H1 (cell line): ENCODE data around the gene CRYAB. TPM values are rescaled to one million over a fixed set of nuclear protein-coding genes. Genes with fewer than 3 reads are reported as not detected.

Experiments used
- CTCF ChIA-PET: fragments of 300-600 bp; sonication (Branson Sonifier 250); formaldehyde crosslinking; loops from one replicate; lab custom pipeline; 2021; ENCODE audit not compliant: partially characterized antibody; lab: Charles Lee
- POLR2A ChIA-PET: fragments of 300-600 bp; sonication (Branson Sonifier 250); formaldehyde crosslinking; loops from one replicate; lab custom pipeline; 2021; ENCODE audit warnings: inconsistent platforms; ENCODE audit not compliant: partially characterized antibody; lab: Charles Lee
- DNase-seq, 2 experiments: peaks; one replicate each; pipeline versions ENCODE4 v3.0.0 to v3.0.0-alpha.2; 2010 to 2022; ENCODE audit warnings: low spot score in 2 of 2, low read depth in 1 of 2, mixed read lengths in 1 of 2
- FAIRE-seq: peaks from 2 replicates; lab custom pipeline; 2011; peaks lifted over from hg19 to GRCh38; lab: Jason Lieb, UNC
- H2AFZ ChIP-seq: 2 replicates; pipeline ENCODE4 v1.8.1; 2012; ENCODE audit warnings: low read length, inconsistent platforms
- H2AK5ac ChIP-seq: 2 replicates; pipeline ENCODE4 v1.6.1; 2013; ENCODE audit warnings: low read depth, low read length
- H2BK120ac ChIP-seq: replicated peaks from 2 replicates; pipeline ENCODE3; 2013; ENCODE audit warnings: low read depth, low read length, inconsistent platforms
- H2BK12ac ChIP-seq: 2 replicates; pipeline ENCODE4 v1.6.1; 2013; ENCODE audit warnings: low read depth, low read length
- H2BK15ac ChIP-seq: 2 replicates; pipeline ENCODE4 v1.6.1; 2013; ENCODE audit warnings: low read length
- H2BK20ac ChIP-seq: 2 replicates; pipeline ENCODE4 v1.6.1; 2013; ENCODE audit warnings: low read length
- H2BK5ac ChIP-seq: 2 replicates; pipeline ENCODE4 v1.6.1; 2013; ENCODE audit warnings: low read depth, low read length
- H3K14ac ChIP-seq: 2 replicates; pipeline ENCODE4 v1.6.1; 2013; ENCODE audit warnings: inconsistent platforms; ENCODE audit not compliant: insufficient read length
- H3K18ac ChIP-seq: 2 replicates; pipeline ENCODE4 v1.6.1; 2013; ENCODE audit warnings: low read length; ENCODE audit errors: extremely low read depth
- H3K23ac ChIP-seq: 2 replicates; pipeline ENCODE4 v1.6.1; 2013; ENCODE audit warnings: inconsistent platforms; ENCODE audit not compliant: insufficient read length
- H3K23me2 ChIP-seq: 2 replicates; pipeline ENCODE4 v1.6.1; 2013; ENCODE audit warnings: low read depth, low read length
- H3K27ac ChIP-seq: 2 replicates; pipeline ENCODE4 v1.6.1; 2011; ENCODE audit warnings: low read depth, low read length, inconsistent platforms
- H3K27me3 ChIP-seq, 4 experiments: replicated peaks in 1 of 4; 1 replicate in 1 of 4; 2 replicates in 3 of 4; pipeline versions ENCODE4 v1.6.1 to v1.8.1; 2011 to 2013; ENCODE audit warnings: low read length in 3 of 4, mild to moderate bottlenecking in 3 of 4, inconsistent platforms in 2 of 4, mixed read lengths in 2 of 4, moderate library complexity in 1 of 4; ENCODE audit not compliant: control insufficient read depth in 3 of 4, insufficient read depth in 3 of 4; ENCODE audit errors: extremely low read depth in 1 of 4
- H3K36me3 ChIP-seq, 4 experiments: 2 replicates each; pipeline versions ENCODE4 v1.6.1 to v1.8.1; 2011 to 2013; ENCODE audit warnings: mild to moderate bottlenecking in 4 of 4, low read length in 3 of 4, moderate library complexity in 2 of 4, control low read depth in 1 of 4, inconsistent platforms in 1 of 4; ENCODE audit not compliant: insufficient read depth in 4 of 4, control insufficient read depth in 2 of 4
- H3K4ac ChIP-seq: replicated peaks from 2 replicates; pipeline ENCODE3; 2013; ENCODE audit warnings: low read length, low read depth, mixed read lengths, inconsistent platforms; ENCODE audit not compliant: insufficient read length
- H3K4me1 ChIP-seq, 4 experiments: replicated peaks in 1 of 4; 1 replicate in 1 of 4; 2 replicates in 3 of 4; pipeline versions ENCODE4 v1.6.1 to v1.8.1; 2011 to 2013; ENCODE audit warnings: low read length in 3 of 4, inconsistent platforms in 2 of 4, mixed read lengths in 1 of 4; ENCODE audit not compliant: insufficient read depth in 4 of 4, control insufficient read depth in 3 of 4
- H3K4me2 ChIP-seq, 2 experiments: 2 replicates each; pipeline versions ENCODE4 v1.6.1 to v1.8.1; 2011 to 2013; ENCODE audit warnings: low read depth in 2 of 2, low read length in 2 of 2, control low read depth in 1 of 2, inconsistent platforms in 1 of 2, mild to moderate bottlenecking in 1 of 2; ENCODE audit not compliant: insufficient read depth in 1 of 2
- H3K4me3 ChIP-seq, 4 experiments: fragments of 200-600, 300-600 bp in 1 of 4; sonication (generic), shearing (Covaris generic), sonication (Bioruptor Twin) in 1 of 4; 2 replicates each; pipeline versions ENCODE4 v1.5.1 to v1.8.1; 2011 to 2016; ENCODE audit warnings: low read length in 4 of 4, low read depth in 3 of 4, control low read depth in 2 of 4, inconsistent platforms in 2 of 4, mild to moderate bottlenecking in 2 of 4, mixed read lengths in 1 of 4, moderate library complexity in 1 of 4; ENCODE audit not compliant: insufficient read depth in 2 of 4; ENCODE audit errors: extremely low read depth in 1 of 4
- H3K56ac ChIP-seq: replicated peaks from 2 replicates; pipeline ENCODE3; 2013; ENCODE audit warnings: low read depth, mild to moderate bottlenecking, mixed read lengths, low read length, inconsistent platforms; ENCODE audit not compliant: insufficient read length
- H3K79me1 ChIP-seq: 2 replicates; pipeline ENCODE4 v1.6.1; 2013; ENCODE audit warnings: low read depth, low read length, control low read depth
- H3K79me2 ChIP-seq, 2 experiments: 2 replicates each; pipeline versions ENCODE4 v1.6.1 to v1.8.1; 2012 to 2013; ENCODE audit warnings: low read length in 2 of 2, mild to moderate bottlenecking in 2 of 2, inconsistent platforms in 1 of 2; ENCODE audit not compliant: insufficient read depth in 2 of 2, control insufficient read depth in 1 of 2
- H3K9ac ChIP-seq, 4 experiments: replicated peaks in 1 of 4; 1 replicate in 1 of 4; 2 replicates in 3 of 4; pipeline versions ENCODE4 v1.6.1 to v1.8.1; 2011 to 2013; ENCODE audit warnings: low read depth in 3 of 4, low read length in 3 of 4, control low read depth in 2 of 4, mild to moderate bottlenecking in 2 of 4, moderate library complexity in 2 of 4, inconsistent platforms in 1 of 4; ENCODE audit errors: extremely low read depth in 1 of 4
- H3K9me3 ChIP-seq, 2 experiments: 2 replicates each; pipeline versions ENCODE4 v1.6.1 to v1.8.1; 2012 to 2013; ENCODE audit warnings: mild to moderate bottlenecking in 2 of 2, moderate library complexity in 2 of 2, control low read depth in 1 of 2, inconsistent platforms in 1 of 2, low read depth in 1 of 2, low read length in 1 of 2, mixed read lengths in 1 of 2; ENCODE audit not compliant: insufficient read depth in 2 of 2
- H4K20me1 ChIP-seq, 2 experiments: replicated peaks in 1 of 2; 2 replicates each; pipeline versions ENCODE3 to v1.8.1; 2011 to 2013; ENCODE audit warnings: inconsistent platforms in 2 of 2, low read length in 2 of 2, mild to moderate bottlenecking in 1 of 2; ENCODE audit not compliant: insufficient read depth in 2 of 2, control insufficient read depth in 1 of 2
- H4K5ac ChIP-seq: 2 replicates; pipeline ENCODE4 v1.6.1; 2013; ENCODE audit warnings: low read length, low read depth, mixed read lengths, inconsistent platforms; ENCODE audit not compliant: insufficient read length
- H4K8ac ChIP-seq: 2 replicates; pipeline ENCODE4 v1.8.0; 2013; ENCODE audit warnings: mild to moderate bottlenecking, moderate library complexity, low read length, inconsistent platforms; ENCODE audit not compliant: insufficient read depth; ENCODE audit errors: extremely low read depth
- H4K91ac ChIP-seq: replicated peaks from 2 replicates; pipeline ENCODE3; 2013; ENCODE audit warnings: low read length, mixed read lengths, inconsistent platforms; ENCODE audit not compliant: insufficient read length
- BCL11A ChIP-seq, 2 experiments: IDR thresholded peaks; one replicate each; pipeline ENCODE4 v1.6.1; 2011; ENCODE audit warnings: low read depth in 2 of 2, low read length in 2 of 2, mild to moderate bottlenecking in 2 of 2
- BRCA1 ChIP-seq: IDR thresholded peaks from 2 replicates; pipeline ENCODE4 v1.6.1; 2012; ENCODE audit warnings: low read depth, low read length, improper control_type of control experiment
- CHD2 ChIP-seq: IDR thresholded peaks from 2 replicates; pipeline ENCODE4 v1.6.1; 2012; ENCODE audit warnings: low read length, improper control_type of control experiment
- CREB1 ChIP-seq: IDR thresholded peaks from 2 replicates; pipeline ENCODE4 v1.6.1; 2012; ENCODE audit warnings: inconsistent platforms
- GABPA ChIP-seq: IDR thresholded peaks from 2 replicates; pipeline ENCODE4 v1.6.1; 2011; ENCODE audit warnings: mild to moderate bottlenecking, low read length, moderate library complexity, borderline replicate concordance; ENCODE audit not compliant: insufficient read depth
- JUN ChIP-seq: IDR thresholded peaks from 2 replicates; pipeline ENCODE4 v1.6.1; 2011; ENCODE audit warnings: low read depth, mild to moderate bottlenecking, improper control_type of control experiment, low read length
- POLR2A ChIP-seq, 2 experiments: IDR thresholded peaks; 1 replicate in 1 of 2; 2 replicates in 1 of 2; pipeline ENCODE4 v1.6.1; 2011; ENCODE audit warnings: low read depth in 2 of 2, low read length in 2 of 2, mild to moderate bottlenecking in 2 of 2; ENCODE audit errors: control extremely low read depth in 1 of 2
- SUZ12 ChIP-seq: fragments of 200-600 bp; sonication (generic); IDR thresholded peaks from 2 replicates; pipeline ENCODE4 v1.6.1; 2012; ENCODE audit warnings: mild to moderate bottlenecking, inconsistent platforms, low read length, moderate library complexity, mixed read lengths
- TEAD4 ChIP-seq: IDR thresholded peaks from 2 replicates; pipeline ENCODE4 v1.6.1; 2012; ENCODE audit warnings: low read depth, low read length, inconsistent platforms, mixed read lengths
- WGBS, 2 experiments: shearing (Covaris generic) in 1 of 2; methylation state at CpG; one replicate each; pipeline versions ENCODE4 v1.1.6 to v1.1.7; 2013 to 2015; ENCODE audit warnings: low lambda C conversion rate in 2 of 2, mixed read lengths in 2 of 2, inconsistent platforms in 1 of 2, low coverage in 1 of 2, missing lambda C conversion rate in 1 of 2; ENCODE audit not compliant: insufficient replicate concordance in 2 of 2, insufficient coverage in 1 of 2, insufficient read length in 1 of 2; ENCODE audit errors: extremely low coverage in 1 of 2, missing lambda C conversion rate in 1 of 2; 5-methylcytosine and 5-hydroxymethylcytosine counted together
- polyA plus RNA-seq, 7 experiments: library from polyadenylated mRNA; depleted of rRNA in 3 of 7; stranded (reverse) in 5 of 7; unstranded in 2 of 7; fragments of >200 nt in 5 of 7; fragments of 200-250 nt in 2 of 7; gene quantifications; 1 replicate in 5 of 7; 2 replicates in 1 of 7; 4 replicates in 1 of 7; pipeline versions ENCODE4 v1.2.1 to v1.2.3, GENCODE V29; 2011 to 2013; ENCODE audit warnings: missing spikeins in 2 of 7, mixed read lengths in 2 of 7
- total RNA-seq: library from RNA; stranded (reverse); fragmentation: NEBNext Ultra II Directional; extraction: Animal tissue kit (Norgen Biotek cat#: 25700); gene quantifications from 2 replicates; pipeline ENCODE4 v1.2.1, GENCODE V29; 2021
- TF ChIP-seq, protein P1 (sequence below): IDR thresholded peaks from 2 replicates; pipeline ENCODE4 v1.6.1; 2012; ENCODE audit warnings: inconsistent platforms

The CRYAB gene
- total and polyA plus RNA-seq, 2 of the 8 experiments (the other 6 are each of a cell fraction or from before 2014, with no cell fraction given), result 1.9 to 2.0 TPM

DNA sequence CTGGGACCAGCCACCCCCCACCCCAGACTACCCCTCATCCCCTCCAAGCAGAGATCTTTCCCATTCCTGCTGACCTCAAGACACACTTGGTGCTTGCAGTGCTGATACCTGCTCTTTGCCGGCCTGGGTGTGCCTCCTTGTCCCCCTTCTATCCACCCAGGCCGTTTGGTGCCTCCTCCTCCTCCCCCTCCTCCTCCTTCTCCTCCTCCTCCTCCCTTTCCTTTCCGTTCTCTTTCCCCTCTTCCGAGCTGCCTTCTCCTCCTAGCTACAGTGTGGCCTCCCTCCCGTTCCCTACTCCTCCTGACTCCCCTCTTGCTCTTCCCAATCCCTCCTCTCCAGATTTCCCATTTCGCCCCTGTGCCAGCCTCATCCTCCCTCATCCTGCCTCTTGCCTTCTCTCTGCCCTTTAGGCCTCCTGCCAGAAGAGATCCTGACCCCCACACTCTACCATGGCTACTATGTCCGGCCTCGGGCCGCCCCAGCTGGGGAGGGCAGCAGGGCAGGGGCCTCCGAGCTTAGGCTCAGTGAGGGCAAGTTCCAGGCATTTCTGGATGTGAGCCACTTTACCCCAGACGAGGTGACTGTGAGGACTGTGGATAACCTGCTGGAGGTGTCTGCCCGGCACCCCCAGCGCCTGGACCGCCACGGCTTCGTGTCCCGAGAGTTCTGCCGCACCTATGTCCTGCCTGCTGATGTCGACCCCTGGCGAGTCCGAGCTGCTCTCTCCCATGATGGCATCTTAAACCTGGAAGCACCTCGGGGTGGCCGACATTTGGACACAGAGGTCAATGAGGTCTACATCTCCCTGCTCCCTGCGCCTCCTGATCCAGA, 1.7 kb upstream of the CRYAB start:
- Histone ChIP-seq H2BK120ac (no peak overlapping the region), H3K4me3 (no peak overlapping the region), H3K4me1 (peaks cover under 1 to 15% (median 9%) of the 10 kb centered on the region in 4 experiments), H2BK12ac (peak overlapping the region; percentile 98; the same call in 1 of the 2 replicates), H3K23ac (no peak overlapping the region), H4K91ac (peak overlapping the region; percentile 29), H4K5ac (no peak overlapping the region), H4K8ac (no peak overlapping the region; the same call in 1 of the 2 replicates), H2BK5ac (peak overlapping the region; percentile 61; the same call in 1 of the 2 replicates), H3K56ac (no peak overlapping the region), H3K79me2 (no peaks in the 10 kb centered on the region), H3K27me3 (no peaks in the 10 kb centered on the region), H3K14ac (no peak overlapping the region), H3K4me2 (0 out of 4 replicates have a peak overlapping the region, but pooled peaks of 1 of the 2 experiments have one; percentile 5), H4K20me1 (no peaks in the 10 kb centered on the region), H3K27ac (no peak overlapping the region), H3K9me3 (no peaks in the 10 kb centered on the region), H3K4ac (no peak overlapping the region), H2BK20ac (no peak overlapping the region; the same call in 1 of the 2 replicates), H2BK15ac (no peak overlapping the region), H3K23me2 (peaks cover 4% of the 10 kb centered on the region; the same call in 1 of the 2 replicates), H2AK5ac (peak overlapping the region; percentile 77; the same call in 1 of the 2 replicates), H3K79me1 (no peaks in the 10 kb centered on the region), H3K36me3 (no peaks in the 10 kb centered on the region), H3K9ac (no peak overlapping the region), H3K18ac (no peak overlapping the region), H2AFZ (0 out of 2 replicates have a peak overlapping the region, but pooled peaks have one; percentile 71)
- WGBS, 2 experiments, result 90% methylated on average over 24 of the region's 24 CpGs; no CpG with 5 or more reads in 1 of the 2 experiments
- TF ChIP-seq JUN (no peak), BRCA1 (no peak), SUZ12 (no peak), BCL11A (IDR thresholded peaks at IDR 0.05; ENCODE audit: low read depth in 2 of 2, low read length in 2 of 2) (no peak), POLR2A (IDR thresholded peaks at IDR 0.05; ENCODE audit: control extremely low read depth in 1 of 2, low read depth in 2 of 2, low read length in 2 of 2) (no peak), CREB1 (no peak), CHD2 (no peak), GABPA (no peak), TEAD4 (no peak)
- TF ChIP-seq, protein P1, sequence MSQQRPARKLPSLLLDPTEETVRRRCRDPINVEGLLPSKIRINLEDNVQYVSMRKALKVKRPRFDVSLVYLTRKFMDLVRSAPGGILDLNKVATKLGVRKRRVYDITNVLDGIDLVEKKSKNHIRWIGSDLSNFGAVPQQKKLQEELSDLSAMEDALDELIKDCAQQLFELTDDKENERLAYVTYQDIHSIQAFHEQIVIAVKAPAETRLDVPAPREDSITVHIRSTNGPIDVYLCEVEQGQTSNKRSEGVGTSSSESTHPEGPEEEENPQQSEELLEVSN, result no peak
- DNase-seq (no peak), FAIRE-seq (no peak)
- ChIA-PET POLR2A (interaction anchor here (2.3 kb wide), 1 partner anchor 13 kb away, joined by 8 read pairs; no protein-coding TSS in a partner anchor), CTCF (interaction anchor here (0.8 to 3.5 kb wide), 8 partner anchors 10 to 84 kb away, joined by 3 to 23 read pairs (median 4); no protein-coding TSS in a partner anchor)
